HAP-1 (cell line): ENCODE results near the gene RNF207.
"Not testable (repeated sequence)": the region's sequence is repeated elsewhere in the genome, so short reads cannot be mapped to it uniquely, and the experiment has no call there.

Source experiments
- DNase-seq, 2 experiments: peaks; one replicate each; pipeline ENCODE4 v3.0.0-alpha.2; 2016 to 2020; ENCODE audit warnings: low spot score in 2 of 2
- H3K27me3 ChIP-seq: fragments of 250-450 bp; sonication (Bioruptor Pico); 2 replicates; pipeline ENCODE4 v1.5.1; 2020; ENCODE audit warnings: low read depth, mild to moderate bottlenecking, moderate library complexity
- H3K36me3 ChIP-seq: fragments of 250-450 bp; sonication (Bioruptor Pico); replicated peaks from 2 replicates; pipeline ENCODE4 v1.5.1; 2020; ENCODE audit warnings: mild to moderate bottlenecking
- H3K4me1 ChIP-seq: fragments of 250-450 bp; sonication (Bioruptor Pico); 2 replicates; pipeline ENCODE4 v1.5.1; 2020; ENCODE audit warnings: mild to moderate bottlenecking
- H3K4me3 ChIP-seq: fragments of 250-450 bp; sonication (Bioruptor Pico); 2 replicates; pipeline ENCODE4 v1.5.1; 2020; ENCODE audit warnings: mild to moderate bottlenecking, moderate library complexity
- H3K9me3 ChIP-seq: fragments of 250-450 bp; sonication (Bioruptor Pico); 2 replicates; pipeline ENCODE4 v1.5.1; 2020; ENCODE audit warnings: mild to moderate bottlenecking, moderate library complexity
- in situ Hi-C: fragments of 300-500 bp; cut with MboI; formaldehyde crosslinking; loops from 3 replicates; pipeline ENCODE4 v1.14.3; 2020; ENCODE audit warnings: low sequenced_read_pairs, inconsistent platforms, mixed read lengths

RNF207 gene

DNA sequence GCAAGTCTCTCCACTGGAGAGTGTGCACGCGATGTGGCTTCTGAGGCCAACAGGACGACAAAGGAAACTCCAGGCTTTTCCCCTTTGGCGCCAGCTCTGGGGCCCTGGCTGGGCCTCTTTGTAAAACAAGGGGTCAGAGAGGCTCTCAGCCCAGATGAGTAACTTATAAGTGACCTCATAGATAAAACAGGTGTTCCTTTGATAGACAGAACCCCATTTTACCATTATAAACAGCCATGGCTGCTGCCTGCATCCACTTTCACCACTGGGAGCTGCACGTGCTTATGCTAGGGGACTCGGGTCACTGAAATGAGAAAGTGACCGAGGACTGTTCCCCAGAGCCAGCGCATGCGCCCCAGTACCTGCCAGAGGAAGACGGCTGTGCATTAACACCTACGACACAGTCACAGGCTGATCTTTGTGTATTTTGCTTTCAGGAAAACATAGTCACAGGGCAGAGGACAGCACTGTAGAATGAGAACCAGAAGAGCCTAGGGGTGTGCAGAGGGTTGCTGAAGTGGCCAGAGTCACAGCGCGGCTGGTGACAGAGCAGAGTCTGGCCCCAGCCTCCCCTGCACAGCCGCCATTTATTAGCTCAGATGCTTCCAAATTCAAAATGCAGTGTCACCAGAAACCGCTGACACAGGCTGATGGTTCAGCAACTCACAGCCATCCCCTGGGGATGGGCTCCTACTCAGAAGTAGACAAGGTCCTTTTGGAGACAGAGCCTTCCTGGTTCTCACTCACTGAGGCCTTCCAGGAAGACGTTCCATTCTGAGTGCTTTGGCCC is 12.7 kb downstream of the RNF207 start:
- DNase-seq, result no peak
- in situ Hi-C loops, result no loop called here

DNA sequence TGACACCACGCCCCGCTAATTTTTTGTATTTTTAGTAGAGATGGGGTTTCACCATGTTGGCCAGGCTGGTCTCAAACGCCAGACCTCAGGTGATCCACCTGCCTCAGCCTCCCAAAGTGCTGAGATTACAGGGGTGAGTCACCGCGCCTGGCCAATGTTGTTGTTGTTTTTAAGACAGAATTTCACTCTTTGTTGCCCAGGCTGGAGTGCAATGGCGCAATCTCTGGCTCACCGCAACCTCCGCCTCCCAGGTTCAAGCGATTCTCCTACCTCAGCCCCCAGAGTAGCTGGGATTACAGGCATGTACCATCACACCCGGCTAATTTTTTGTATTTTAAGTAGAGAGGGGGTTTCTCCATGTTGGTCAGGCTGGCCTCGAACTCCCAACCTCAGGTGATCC is 13.7 kb downstream of the RNF207 start:
- H3K4me3 ChIP-seq, in situ Hi-C loops: not testable (repeated sequence)

More for the DNA sequence above, 12.7 kb downstream of the RNF207 start:
- no peak overlapping the region for H3K4me3 ChIP-seq
- no peaks in the 10 kb centered on the region for H3K27me3 ChIP-seq
- H3K36me3 ChIP-seq, result peaks cover 37% of the 10 kb centered on the region
- H3K9me3 ChIP-seq, result no peaks in the 10 kb centered on the region
- no peaks in the 10 kb centered on the region for H3K4me1 ChIP-seq

DNA sequence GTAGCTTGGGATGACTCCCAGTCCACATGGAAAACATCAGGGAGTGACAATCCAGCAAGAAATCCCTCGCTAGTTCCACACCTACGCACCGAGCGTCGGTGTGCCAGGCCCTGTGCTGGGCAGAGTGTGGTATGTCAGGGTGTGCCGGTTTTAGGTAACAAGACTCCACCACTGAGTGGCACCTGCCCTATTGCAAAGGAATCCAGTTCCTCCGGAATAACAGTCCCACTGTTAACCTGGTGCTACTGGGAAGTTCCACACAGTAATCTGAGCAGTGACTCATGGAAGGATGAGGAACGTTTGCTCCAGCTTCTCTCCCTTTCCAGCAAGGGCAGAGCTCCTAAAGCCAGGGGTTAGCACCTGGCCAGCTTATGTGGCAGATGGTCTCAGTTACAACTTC is 14.3 kb downstream of the RNF207 start:
- peaks cover 52% of the 10 kb centered on the region for H3K36me3 ChIP-seq
- no peak for DNase-seq
- in situ Hi-C loops, result no loop called here
- H3K4me3 ChIP-seq, result no peak overlapping the region
- H3K9me3 ChIP-seq, result no peaks in the 10 kb centered on the region
- H3K4me1 ChIP-seq, result no peaks in the 10 kb centered on the region
- H3K27me3 ChIP-seq, result no peaks in the 10 kb centered on the region

More for the DNA sequence above, 13.7 kb downstream of the RNF207 start:
- not testable (repeated sequence) for H3K27me3 ChIP-seq, DNase-seq, H3K9me3 ChIP-seq, H3K4me1 ChIP-seq
- H3K36me3 ChIP-seq, result peaks cover 46% of the 10 kb centered on the region

DNA sequence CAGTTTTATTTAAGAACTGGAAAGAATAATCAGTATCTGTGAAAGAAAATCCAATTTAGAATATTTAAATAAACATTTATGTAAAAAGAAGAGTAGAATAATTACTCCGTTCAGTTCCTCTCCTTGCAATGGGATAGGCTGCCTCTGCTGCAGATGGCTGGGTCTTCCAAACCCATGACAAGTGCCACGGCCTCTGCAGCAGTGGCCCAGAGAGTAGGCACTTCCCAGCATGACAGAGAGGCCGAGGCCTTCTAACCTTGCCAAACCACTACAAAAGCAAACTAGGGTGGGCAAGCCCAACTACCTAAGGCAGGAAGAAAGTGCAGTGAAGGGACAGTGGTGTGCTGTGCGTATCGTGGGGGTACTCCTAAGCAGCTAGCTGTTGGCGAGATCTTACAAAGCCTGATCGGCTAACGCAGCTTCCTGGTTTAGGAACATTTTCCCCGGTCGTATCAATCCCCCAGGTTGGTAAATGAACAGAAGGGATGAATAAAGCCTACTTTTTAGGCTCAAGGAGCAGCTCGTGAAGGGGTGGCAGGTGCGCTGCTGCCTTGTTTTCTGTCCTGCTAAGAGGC is 15.4 kb downstream of the RNF207 start:
- no peaks in the 10 kb centered on the region for H3K4me1 ChIP-seq
- in situ Hi-C loops, result no loop called here
- H3K36me3 ChIP-seq, result peaks cover 62% of the 10 kb centered on the region
- no peak overlapping the region for H3K4me3 ChIP-seq
- no peaks in the 10 kb centered on the region for H3K27me3 ChIP-seq
- no peaks in the 10 kb centered on the region for H3K9me3 ChIP-seq
- DNase-seq, result no peak

DNA sequence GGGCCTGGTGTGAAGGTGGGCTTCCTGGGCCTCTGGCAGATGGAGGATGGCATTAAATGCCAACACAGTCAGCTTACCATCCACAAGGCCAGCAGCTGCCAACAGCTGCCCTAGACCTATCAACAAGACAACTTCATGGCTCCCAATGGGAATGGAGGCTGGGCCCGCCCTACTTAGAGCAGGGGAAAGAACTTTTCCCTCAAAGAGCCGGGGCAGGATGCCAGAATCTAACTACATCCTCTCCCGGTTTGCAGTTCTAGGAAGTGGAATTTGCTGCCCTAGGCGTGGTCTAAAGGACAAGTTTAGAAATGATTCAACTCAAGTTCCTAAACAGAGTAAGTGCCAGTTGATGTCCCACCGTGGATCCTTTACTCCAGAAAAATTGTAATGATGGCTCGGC is 16.7 kb downstream of the RNF207 start:
- Histone ChIP-seq H3K4me3 (no peak overlapping the region), H3K36me3 (peaks cover 76% of the 10 kb centered on the region), H3K9me3 (no peaks in the 10 kb centered on the region), H3K27me3 (no peaks in the 10 kb centered on the region), H3K4me1 (no peaks in the 10 kb centered on the region)
- DNase-seq, result no peak
- in situ Hi-C loops, result no loop called here

DNA sequence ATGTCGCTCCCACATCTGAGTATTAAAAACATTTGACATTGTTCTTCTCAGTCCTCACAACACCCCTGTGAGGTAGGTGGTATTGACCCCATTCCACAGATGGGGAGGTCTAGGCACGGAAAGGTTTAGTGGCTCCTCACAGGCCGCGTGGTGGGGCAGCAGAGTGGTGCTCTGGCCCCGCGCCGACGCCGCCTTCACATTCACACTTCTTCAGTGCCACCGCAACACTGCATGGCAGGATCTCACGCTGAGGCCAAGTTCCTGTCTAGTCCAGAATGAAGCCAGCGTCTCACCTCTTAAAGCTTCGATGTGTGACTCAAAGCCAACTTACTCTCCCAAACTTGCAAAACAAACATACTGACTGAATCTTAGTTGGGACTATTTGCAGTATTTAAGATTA is 17.7 kb downstream of the RNF207 start:
- in situ Hi-C loops, result no loop called here
- DNase-seq, result no peak
- no peaks in the 10 kb centered on the region for H3K9me3 ChIP-seq
- H3K4me3 ChIP-seq, result no peak overlapping the region
- H3K27me3 ChIP-seq, result no peaks in the 10 kb centered on the region
- H3K36me3 ChIP-seq, result peaks cover 82% of the 10 kb centered on the region
- H3K4me1 ChIP-seq, result no peaks in the 10 kb centered on the region

DNA sequence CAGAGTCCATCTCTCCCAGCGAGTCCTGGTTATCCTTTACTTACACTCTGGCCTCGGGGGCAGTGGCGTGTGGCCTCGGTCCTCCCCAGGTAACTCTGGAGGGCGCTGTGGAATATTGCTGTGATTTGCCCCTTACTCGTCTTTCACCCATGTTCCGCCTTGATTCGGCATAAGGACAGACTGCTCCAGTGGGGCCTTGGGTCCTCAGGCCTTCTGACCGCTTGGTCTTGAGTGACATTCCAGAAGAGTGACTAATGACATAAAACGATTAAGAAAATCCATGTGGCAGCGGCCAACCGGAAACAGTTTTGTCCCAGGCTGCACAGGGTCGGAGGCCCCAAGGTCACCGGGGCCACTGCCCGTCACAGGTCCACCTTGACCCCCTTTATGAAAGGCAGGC is 18.8 kb downstream of the RNF207 start:
- no peak for DNase-seq
- Histone ChIP-seq H3K36me3 (peaks cover 93% of the 10 kb centered on the region), H3K4me3 (no peak overlapping the region), H3K27me3 (no peaks in the 10 kb centered on the region), H3K9me3 (no peaks in the 10 kb centered on the region), H3K4me1 (no peaks in the 10 kb centered on the region)
- in situ Hi-C loops, result no loop called here

DNA sequence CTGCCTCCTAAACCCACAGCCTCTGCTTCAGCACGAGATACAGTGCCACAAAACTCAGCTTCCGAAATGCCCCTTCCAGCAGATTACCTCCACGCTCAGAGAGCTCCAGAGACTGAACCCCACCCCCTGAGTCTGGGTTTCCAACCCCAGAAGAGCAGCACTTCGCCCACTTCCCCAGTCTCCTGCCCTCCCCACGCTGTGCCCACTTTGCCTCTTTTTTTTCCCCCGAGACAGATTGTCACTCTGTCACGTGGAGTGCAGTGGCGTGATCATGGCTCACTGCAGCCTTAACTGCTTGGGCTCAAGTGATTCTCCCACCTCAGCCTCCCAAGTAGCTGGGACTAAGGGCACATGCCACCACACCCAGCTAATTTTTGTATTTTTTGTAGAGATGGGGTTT is 19.7 kb downstream of the RNF207 start:
- H3K36me3 ChIP-seq, result peaks cover 100% of the 10 kb centered on the region
- in situ Hi-C loops, result no loop called here

DNA sequence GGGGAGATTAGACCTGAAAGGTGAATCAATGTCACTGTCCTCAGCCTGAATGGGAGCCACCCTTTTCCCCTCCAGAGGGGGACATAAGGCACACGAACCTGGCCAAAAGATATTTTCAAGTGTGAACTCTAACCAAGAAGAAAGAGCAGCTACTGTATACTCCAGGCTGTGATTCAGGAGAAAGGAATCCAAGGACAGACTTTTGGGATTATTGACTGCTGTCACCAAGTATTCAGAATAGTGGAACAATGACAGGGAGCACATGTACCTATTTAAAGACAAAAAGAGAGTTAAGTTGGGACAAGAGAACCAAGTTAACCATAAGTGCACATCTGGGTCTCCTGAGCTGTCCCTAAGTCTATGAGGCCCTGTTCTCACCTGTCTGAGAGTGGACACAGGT is 27.5 kb downstream of the RNF207 start:
- Histone ChIP-seq H3K4me1 (peaks cover 12% of the 10 kb centered on the region), H3K36me3 (peaks cover 57% of the 10 kb centered on the region), H3K27me3 (no peaks in the 10 kb centered on the region), H3K4me3 (no peak overlapping the region; the same call in 1 of the 2 replicates), H3K9me3 (peaks cover 2% of the 10 kb centered on the region; the same call in 1 of the 2 replicates)
- DNase-seq, result no peak
- in situ Hi-C loops, result no loop called here

More for the DNA sequence above, 19.7 kb downstream of the RNF207 start:
- Histone ChIP-seq H3K9me3 (no peaks in the 10 kb centered on the region), H3K4me3 (no peak overlapping the region), H3K27me3 (no peaks in the 10 kb centered on the region), H3K4me1 (no peaks in the 10 kb centered on the region)
- no peak for DNase-seq

DNA sequence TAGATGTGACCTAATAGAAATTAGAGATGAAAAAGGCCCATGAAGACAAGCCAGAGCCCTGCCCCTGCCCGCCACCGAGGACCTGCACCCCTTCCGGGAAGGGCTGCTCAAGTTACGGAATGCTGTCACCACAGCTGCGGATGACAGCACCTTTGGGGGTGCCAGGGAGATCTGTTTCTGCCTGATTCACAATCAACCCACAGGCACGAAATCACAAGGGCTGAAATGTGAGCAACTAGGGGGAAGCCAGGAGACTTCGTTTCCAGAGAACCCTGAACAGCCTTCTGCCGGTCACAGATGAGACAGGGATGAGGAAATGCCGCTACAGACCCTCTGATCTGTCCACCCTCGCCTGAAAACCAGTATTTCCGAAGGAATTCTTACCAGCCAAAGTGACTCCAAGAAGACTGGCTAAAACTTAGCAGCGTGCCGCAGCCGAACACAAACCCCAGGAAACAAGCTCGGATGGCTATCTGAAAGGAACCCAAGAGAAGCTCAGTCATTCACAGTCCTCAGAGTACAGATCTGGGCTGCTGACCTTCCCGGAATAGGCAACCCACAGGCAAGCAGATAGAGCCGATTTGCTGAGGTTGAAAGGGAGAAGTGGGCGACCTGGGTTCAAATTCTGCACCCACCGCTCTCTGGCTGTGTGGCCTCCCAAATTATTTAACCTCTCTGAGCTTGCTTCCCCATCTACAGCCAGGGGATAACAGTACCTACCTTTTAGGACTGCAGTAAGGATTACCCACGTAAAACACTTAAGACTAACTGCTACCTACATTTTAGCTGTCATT is 28.8 kb downstream of the RNF207 start:
- Histone ChIP-seq H3K4me1 (peaks cover 25% of the 10 kb centered on the region), H3K9me3 (peaks cover 2% of the 10 kb centered on the region; the same call in 1 of the 2 replicates), H3K4me3 (peak overlapping the region; percentile 73), H3K27me3 (no peaks in the 10 kb centered on the region), H3K36me3 (peaks cover 43% of the 10 kb centered on the region)
- DNase-seq, result no peak
- in situ Hi-C loops, result no loop called here

DNA sequence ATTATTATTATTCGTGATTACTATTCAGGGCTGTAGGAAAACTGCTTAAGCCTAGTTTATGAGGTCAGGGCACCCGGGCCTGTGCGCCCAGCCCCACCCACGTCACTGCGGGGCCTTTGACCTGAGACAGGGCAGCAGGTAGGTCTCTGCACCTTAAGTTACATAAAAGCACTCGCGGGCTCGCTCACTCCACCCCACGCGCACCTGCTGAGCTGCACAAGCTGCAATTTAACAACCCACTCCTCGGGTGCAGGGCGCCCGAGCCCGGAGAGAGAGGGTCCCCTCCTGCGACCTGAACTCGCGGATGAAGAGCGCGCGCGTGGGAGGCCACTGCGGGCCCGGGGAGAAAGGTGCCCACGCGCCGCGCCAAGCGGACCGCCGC is 29.4 kb downstream of the RNF207 start:
- in situ Hi-C loops, result no loop called here
- DNase-seq, result no peak
- H3K27me3 ChIP-seq, result no peaks in the 10 kb centered on the region
- peaks cover 2% of the 10 kb centered on the region; the same call in 1 of the 2 replicates for H3K9me3 ChIP-seq
- peak overlapping the region; percentile 73 for H3K4me3 ChIP-seq
- H3K36me3 ChIP-seq, result peaks cover 38% of the 10 kb centered on the region
- peaks cover 31% of the 10 kb centered on the region for H3K4me1 ChIP-seq

DNA sequence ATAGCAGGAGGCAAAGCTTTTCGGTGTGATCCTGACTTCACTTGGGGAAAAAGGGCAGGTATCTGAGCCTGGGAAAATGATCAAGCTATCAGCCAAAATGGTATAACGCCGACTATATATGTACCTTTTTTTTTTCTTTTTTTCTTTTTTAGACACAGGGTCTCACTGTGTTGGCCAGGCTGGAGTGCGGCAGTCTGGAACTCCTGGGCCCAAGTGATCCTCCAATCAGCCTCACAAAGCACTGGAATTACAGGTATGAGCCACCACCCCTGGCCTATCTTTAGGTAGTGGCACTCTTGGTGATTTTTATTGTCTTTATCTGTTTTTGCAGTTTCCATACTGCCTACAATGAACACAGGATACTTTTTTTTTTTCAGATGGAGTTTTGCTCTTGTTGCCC is 31.2 kb downstream of the RNF207 start:
- in situ Hi-C loops, result no loop called here
- no peak overlapping the region for H3K4me3 ChIP-seq
- no peak for DNase-seq
- peaks cover 47% of the 10 kb centered on the region for H3K4me1 ChIP-seq
- H3K27me3 ChIP-seq, result peaks cover 3% of the 10 kb centered on the region
- peaks cover 23% of the 10 kb centered on the region for H3K36me3 ChIP-seq
- H3K9me3 ChIP-seq, result peaks cover 2% of the 10 kb centered on the region; the same call in 1 of the 2 replicates

DNA sequence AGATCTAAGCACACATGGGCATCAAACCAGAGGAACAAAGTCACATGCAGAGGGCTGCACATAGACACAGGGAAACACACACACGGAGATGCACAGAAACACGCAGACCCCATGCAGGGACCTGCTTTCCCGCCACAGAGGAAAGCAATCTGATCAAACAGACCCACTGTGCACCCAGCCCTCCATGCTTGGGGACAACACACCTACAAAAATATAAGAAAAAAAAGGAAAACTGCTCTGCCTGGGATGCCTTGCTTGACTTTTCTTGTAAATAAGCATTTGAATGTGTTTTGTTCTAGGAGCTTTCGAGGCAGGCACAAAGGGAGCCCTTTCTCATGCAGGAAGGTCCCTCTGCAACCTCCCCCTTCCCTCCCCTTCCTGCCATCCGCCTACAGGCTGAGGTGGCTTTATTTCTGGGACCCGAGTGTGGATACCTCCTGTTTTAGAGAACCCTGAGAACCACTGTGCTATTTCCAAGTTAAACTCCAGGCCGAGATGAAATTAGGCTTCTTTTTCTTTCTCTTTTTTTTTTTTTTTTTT is 33.4 kb downstream of the RNF207 start:
- in situ Hi-C loops, result no loop called here

More for the DNA sequence above, 33.4 kb downstream of the RNF207 start:
- Histone ChIP-seq H3K4me3 (no peak overlapping the region), H3K4me1 (peaks cover 43% of the 10 kb centered on the region), H3K9me3 (peaks cover 2% of the 10 kb centered on the region; the same call in 1 of the 2 replicates), H3K27me3 (peaks cover 17% of the 10 kb centered on the region), H3K36me3 (peaks cover 1% of the 10 kb centered on the region)
- peak; percentile 84 to 91 for DNase-seq
